Panc1 (cell line): ENCODE data around the gene DUSP19. TPM values are rescaled to one million over a fixed set of nuclear protein-coding genes. Genes with fewer than 3 reads are reported as not detected.

Experiments
- ATAC-seq: fragments of 200-7000 bp; cut with Tn5 transposase; 2 replicates; pipeline ENCODE4 v1.9.1; 2020; ENCODE audit warnings: mild to moderate bottlenecking, moderate library complexity
- BruUV-seq: library from RNA; stranded (reverse); fragments of 400-500 nt; replicated peaks from 2 replicates; lab custom pipeline; 2021; lab: Mats Ljungman, UMichigan
- CTCF ChIA-PET: fragments of 300-600 bp; sonication (Branson Sonifier 250); formaldehyde crosslinking; loops from one replicate; lab custom pipeline; 2022; ENCODE audit warnings: antibody characterized with exemption; lab: Charles Lee
- POLR2A ChIA-PET: fragments of 300-600 bp; sonication (Branson Sonifier 250); formaldehyde crosslinking; loops from one replicate; lab custom pipeline; 2022; ENCODE audit warnings: antibody characterized with exemption; lab: Charles Lee
- DNase-seq: peaks from one replicate; pipeline ENCODE4 v3.0.0-alpha.2; 2010; ENCODE audit warnings: low read depth, low spot score
- H3K27ac ChIP-seq: 2 replicates; pipeline ENCODE4 v1.5.1; 2011; ENCODE audit warnings: mild to moderate bottlenecking, low read length, inconsistent platforms
- H3K27me3 ChIP-seq: fragments of 200-500 bp; sonication (Bioruptor generic); 2 replicates; pipeline ENCODE4 v1.6.0; 2014; ENCODE audit warnings: low read length, inconsistent platforms; ENCODE audit not compliant: control insufficient read depth, insufficient read depth
- H3K36me3 ChIP-seq: fragments of 200-500 bp; sonication (Bioruptor generic); 2 replicates; pipeline ENCODE4 v1.5.1; 2014; ENCODE audit warnings: inconsistent platforms, mild to moderate bottlenecking, low read length, moderate library complexity; ENCODE audit not compliant: control insufficient read depth, insufficient read depth
- H3K4me1 ChIP-seq: 2 replicates; pipeline ENCODE4 v1.5.1; 2011; ENCODE audit warnings: inconsistent platforms, mild to moderate bottlenecking, low read length, moderate library complexity; ENCODE audit not compliant: control insufficient read depth, insufficient read depth
- H3K4me3 ChIP-seq, 2 experiments: 2 replicates each; pipeline ENCODE4 v1.5.1; 2011 to 2012; ENCODE audit warnings: low read depth in 2 of 2, low read length in 2 of 2, mild to moderate bottlenecking in 2 of 2, inconsistent platforms in 1 of 2, moderate library complexity in 1 of 2
- H3K9me3 ChIP-seq: fragments of 200-500 bp; sonication (Bioruptor generic); 2 replicates; pipeline ENCODE4 v1.5.1; 2014; ENCODE audit warnings: low read depth, mild to moderate bottlenecking, inconsistent platforms, low read length, moderate library complexity; ENCODE audit not compliant: control insufficient read depth, insufficient read depth
- POLR2AphosphoS5 ChIP-seq: IDR thresholded peaks from 2 replicates; pipeline ENCODE4 v1.6.1; 2012; ENCODE audit warnings: mild to moderate bottlenecking, low read depth, low read length, moderate library complexity
- REST ChIP-seq, 2 experiments: IDR thresholded peaks; 2 replicates each; pipeline ENCODE4 v1.6.1; 2011 to 2012; ENCODE audit warnings: low read depth in 2 of 2, control low read depth in 1 of 2, low read length in 1 of 2, mild to moderate bottlenecking in 1 of 2, moderate library complexity in 1 of 2; ENCODE audit not compliant: insufficient read depth in 1 of 2
- SIN3A ChIP-seq: IDR thresholded peaks from 2 replicates; pipeline ENCODE4 v1.6.1; 2012; ENCODE audit warnings: low read depth, mild to moderate bottlenecking, low read length, moderate library complexity, borderline replicate concordance; ENCODE audit not compliant: insufficient read depth
- TCF7L2 ChIP-seq: IDR thresholded peaks from 2 replicates; pipeline ENCODE4 v1.6.1; 2011; ENCODE audit warnings: mild to moderate bottlenecking, low read depth, low read length, inconsistent platforms
- in situ Hi-C: cut with HindIII; loops from 2 replicates; pipeline ENCODE4 v1.10.0; 2016; ENCODE audit warnings: low sequenced_read_pairs, low pct_unique_long_range_greater_than_20kb
- intact Hi-C: fragments of 100-400 bp; cut with micrococcal nuclease; formaldehyde crosslinking; loops from one replicate; pipeline ENCODE4 v1.10.0; 2022; ENCODE audit not compliant: unreplicated experiment
- total RNA-seq: library from RNA; stranded (reverse); gene quantifications from one replicate; pipeline ENCODE4 v1.2.1, GENCODE V29; 2021; ENCODE audit not compliant: unreplicated experiment
- TF ChIP-seq, protein P1 (sequence below): fragments of 450-650 bp; IDR thresholded peaks from 2 replicates; pipeline ENCODE4 v1.5.1; 2017; ENCODE audit warnings: mild to moderate bottlenecking

The DUSP19 gene
- total RNA-seq, 1 experiment from 2014 or later, result 1.3 TPM

- no TSS peak for BruUV-seq
- POLR2A ChIA-PET, result no interaction called here
- in situ Hi-C loops, result no loop called here
Observed at GRCh38 chr2:183123959-183124221, 45.3 kb downstream of the DUSP19 start.

GRCh38 chr2:183124222-183124956 lies 45.8 kb downstream of the DUSP19 start, which contains the start of gene NUP35:
NUP35 (plus strand) TSS chr2:183124443; CDS start chr2:183124458, 15 bp downstream.
- ChIA-PET POLR2A (no interaction called here), CTCF (interaction anchor here (0.7 kb wide), 1 partner anchor 50 kb away, joined by 3 read pairs; no protein-coding TSS in a partner anchor)
- Histone ChIP-seq H3K4me3 (peak within 1 kb of the TSS; percentile 89 to 92), H3K4me1 (peaks cover 11% of the 10 kb centered on the region; the same call in 1 of the 2 replicates), H3K9me3 (no peaks in the 10 kb centered on the region), H3K27ac (peak within 1 kb of the TSS; percentile 86), H3K36me3 (peaks cover 11% of the 10 kb centered on the region), H3K27me3 (no peaks in the 10 kb centered on the region)
- intact Hi-C loops, result no loop called here
- peak; percentile 97 for ATAC-seq
- TSS peak; percentile 88 for BruUV-seq
- peak; percentile 82 for DNase-seq
- in situ Hi-C loops, result no loop called here
- TF ChIP-seq, protein P1, sequence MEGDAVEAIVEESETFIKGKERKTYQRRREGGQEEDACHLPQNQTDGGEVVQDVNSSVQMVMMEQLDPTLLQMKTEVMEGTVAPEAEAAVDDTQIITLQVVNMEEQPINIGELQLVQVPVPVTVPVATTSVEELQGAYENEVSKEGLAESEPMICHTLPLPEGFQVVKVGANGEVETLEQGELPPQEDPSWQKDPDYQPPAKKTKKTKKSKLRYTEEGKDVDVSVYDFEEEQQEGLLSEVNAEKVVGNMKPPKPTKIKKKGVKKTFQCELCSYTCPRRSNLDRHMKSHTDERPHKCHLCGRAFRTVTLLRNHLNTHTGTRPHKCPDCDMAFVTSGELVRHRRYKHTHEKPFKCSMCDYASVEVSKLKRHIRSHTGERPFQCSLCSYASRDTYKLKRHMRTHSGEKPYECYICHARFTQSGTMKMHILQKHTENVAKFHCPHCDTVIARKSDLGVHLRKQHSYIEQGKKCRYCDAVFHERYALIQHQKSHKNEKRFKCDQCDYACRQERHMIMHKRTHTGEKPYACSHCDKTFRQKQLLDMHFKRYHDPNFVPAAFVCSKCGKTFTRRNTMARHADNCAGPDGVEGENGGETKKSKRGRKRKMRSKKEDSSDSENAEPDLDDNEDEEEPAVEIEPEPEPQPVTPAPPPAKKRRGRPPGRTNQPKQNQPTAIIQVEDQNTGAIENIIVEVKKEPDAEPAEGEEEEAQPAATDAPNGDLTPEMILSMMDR, result no peak
- TF ChIP-seq REST (IDR thresholded peaks at IDR 0.05; ENCODE audit: insufficient read depth in 1 of 2, low read depth in 2 of 2, low read length in 1 of 2), result peak; percentile 16 to 43; a peak in 1 of 4 replicates
- peak; percentile 64 for TF ChIP-seq SIN3A
- peak; percentile 92 for TF ChIP-seq POLR2AphosphoS5
- peak; percentile 53; the same call in 1 of the 2 replicates for TF ChIP-seq TCF7L2

More at GRCh38 chr2:183123959-183124221, 45.3 kb downstream of the DUSP19 start:
- Histone ChIP-seq H3K36me3 (peaks cover 8% of the 10 kb centered on the region; the same call in 1 of the 2 replicates), H3K27ac (peak overlapping the region; percentile 86), H3K4me3 (peak overlapping the region; percentile 89 to 92), H3K27me3 (no peaks in the 10 kb centered on the region), H3K9me3 (no peaks in the 10 kb centered on the region), H3K4me1 (peaks cover 11% of the 10 kb centered on the region; the same call in 1 of the 2 replicates)
- no peak for TF ChIP-seq SIN3A
- no peak for TF ChIP-seq TCF7L2
- TF ChIP-seq, protein P1, result no peak
- no peak for TF ChIP-seq REST (IDR thresholded peaks at IDR 0.05; ENCODE audit: insufficient read depth in 1 of 2, low read depth in 2 of 2, low read length in 1 of 2)
- no peak for TF ChIP-seq POLR2AphosphoS5
- intact Hi-C loops, result no loop called here
- DNase-seq (peak; percentile 8), ATAC-seq (peak; percentile 28)
- CTCF ChIA-PET, result interaction anchor here (0.6 kb wide), 1 partner anchor 53 kb away, joined by 9 read pairs; no protein-coding TSS in a partner anchor
